ENCODE data around the gene GJD4.

GJD4 gene

DNA sequence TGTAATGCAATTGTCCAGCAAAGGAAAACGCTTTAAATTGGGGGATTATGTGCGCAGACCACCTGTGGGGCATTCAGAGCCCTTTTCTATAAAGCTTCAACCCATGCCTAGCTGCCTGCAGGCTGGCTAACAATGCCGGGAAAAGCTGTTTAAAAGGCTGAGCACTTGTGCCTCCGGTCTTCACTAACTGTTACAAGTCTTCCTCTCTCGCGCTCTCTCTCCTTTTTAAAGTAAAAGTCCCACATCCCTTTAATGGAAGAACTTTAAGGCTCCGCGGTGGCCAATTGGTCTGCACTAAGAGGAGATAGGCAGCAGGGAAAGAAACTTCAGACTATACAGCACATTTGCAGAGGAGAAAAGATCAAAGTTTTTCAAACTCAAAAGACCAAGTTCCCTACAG, 32.3 kb downstream of the GJD4 start:
- TF ChIP-seq, protein P1, sequence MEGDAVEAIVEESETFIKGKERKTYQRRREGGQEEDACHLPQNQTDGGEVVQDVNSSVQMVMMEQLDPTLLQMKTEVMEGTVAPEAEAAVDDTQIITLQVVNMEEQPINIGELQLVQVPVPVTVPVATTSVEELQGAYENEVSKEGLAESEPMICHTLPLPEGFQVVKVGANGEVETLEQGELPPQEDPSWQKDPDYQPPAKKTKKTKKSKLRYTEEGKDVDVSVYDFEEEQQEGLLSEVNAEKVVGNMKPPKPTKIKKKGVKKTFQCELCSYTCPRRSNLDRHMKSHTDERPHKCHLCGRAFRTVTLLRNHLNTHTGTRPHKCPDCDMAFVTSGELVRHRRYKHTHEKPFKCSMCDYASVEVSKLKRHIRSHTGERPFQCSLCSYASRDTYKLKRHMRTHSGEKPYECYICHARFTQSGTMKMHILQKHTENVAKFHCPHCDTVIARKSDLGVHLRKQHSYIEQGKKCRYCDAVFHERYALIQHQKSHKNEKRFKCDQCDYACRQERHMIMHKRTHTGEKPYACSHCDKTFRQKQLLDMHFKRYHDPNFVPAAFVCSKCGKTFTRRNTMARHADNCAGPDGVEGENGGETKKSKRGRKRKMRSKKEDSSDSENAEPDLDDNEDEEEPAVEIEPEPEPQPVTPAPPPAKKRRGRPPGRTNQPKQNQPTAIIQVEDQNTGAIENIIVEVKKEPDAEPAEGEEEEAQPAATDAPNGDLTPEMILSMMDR (conservative IDR thresholded peaks at IDR 0.05; ENCODE audit: low read depth, low read length), result no peak
- no peak overlapping the region for H3K4me2 ChIP-seq
- H2AFZ ChIP-seq (ENCODE audit: low read depth), result no peak overlapping the region
- H4K20me1 ChIP-seq (ENCODE audit: insufficient read depth), result no peaks in the 10 kb centered on the region
- no peaks in the 10 kb centered on the region for H3K4me1 ChIP-seq (ENCODE audit: low read depth, poor library complexity, severe bottlenecking)
- H3K9ac ChIP-seq, result no peak overlapping the region
- no peak overlapping the region for H3K4me3 ChIP-seq (IDR thresholded peaks at IDR 0.05; ENCODE audit: insufficient read depth, low read depth, low read length)
- no peaks in the 10 kb centered on the region for H3K79me2 ChIP-seq (ENCODE audit: insufficient read depth, low read depth)
- H3K27me3 ChIP-seq (ENCODE audit: insufficient read depth, low read depth), result no peaks in the 10 kb centered on the region
- H3K27ac ChIP-seq, result no peak overlapping the region
- H3K36me3 ChIP-seq (ENCODE audit: insufficient read depth), result no peaks in the 10 kb centered on the region

DNA sequence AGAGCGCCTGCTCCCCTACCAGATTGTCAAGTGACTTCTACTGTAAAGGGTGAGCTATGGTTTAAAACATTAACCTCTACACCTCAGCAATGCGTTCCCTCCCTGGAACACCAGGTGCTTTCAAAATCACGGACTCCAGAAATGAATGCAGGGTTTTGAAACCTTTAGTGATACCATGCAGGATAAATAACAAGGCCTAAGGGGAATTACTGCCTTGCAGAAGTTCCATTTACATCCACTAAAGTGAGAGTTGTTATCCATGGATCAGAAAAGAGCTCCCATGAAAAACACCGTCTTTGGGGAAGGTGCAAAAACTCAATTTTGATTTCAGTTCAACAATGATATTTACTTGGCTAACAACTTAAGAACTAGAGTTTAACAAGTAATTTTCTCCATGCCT, 33.0 kb downstream of the GJD4 start:
- Histone ChIP-seq H2AFZ (ENCODE audit: low read depth) (no peak overlapping the region), H4K20me1 (ENCODE audit: insufficient read depth) (no peaks in the 10 kb centered on the region), H3K9ac (no peak overlapping the region), H3K4me2 (no peak overlapping the region), H3K36me3 (ENCODE audit: insufficient read depth) (no peaks in the 10 kb centered on the region), H3K27ac (no peak overlapping the region), H3K4me1 (ENCODE audit: low read depth, poor library complexity, severe bottlenecking) (no peaks in the 10 kb centered on the region), H3K27me3 (ENCODE audit: insufficient read depth, low read depth) (no peaks in the 10 kb centered on the region), H3K79me2 (ENCODE audit: insufficient read depth, low read depth) (no peaks in the 10 kb centered on the region), H3K4me3 (IDR thresholded peaks at IDR 0.05; ENCODE audit: insufficient read depth, low read depth, low read length) (no peak overlapping the region)
- TF ChIP-seq, protein P1 (conservative IDR thresholded peaks at IDR 0.05; ENCODE audit: low read depth, low read length), result no peak

DNA sequence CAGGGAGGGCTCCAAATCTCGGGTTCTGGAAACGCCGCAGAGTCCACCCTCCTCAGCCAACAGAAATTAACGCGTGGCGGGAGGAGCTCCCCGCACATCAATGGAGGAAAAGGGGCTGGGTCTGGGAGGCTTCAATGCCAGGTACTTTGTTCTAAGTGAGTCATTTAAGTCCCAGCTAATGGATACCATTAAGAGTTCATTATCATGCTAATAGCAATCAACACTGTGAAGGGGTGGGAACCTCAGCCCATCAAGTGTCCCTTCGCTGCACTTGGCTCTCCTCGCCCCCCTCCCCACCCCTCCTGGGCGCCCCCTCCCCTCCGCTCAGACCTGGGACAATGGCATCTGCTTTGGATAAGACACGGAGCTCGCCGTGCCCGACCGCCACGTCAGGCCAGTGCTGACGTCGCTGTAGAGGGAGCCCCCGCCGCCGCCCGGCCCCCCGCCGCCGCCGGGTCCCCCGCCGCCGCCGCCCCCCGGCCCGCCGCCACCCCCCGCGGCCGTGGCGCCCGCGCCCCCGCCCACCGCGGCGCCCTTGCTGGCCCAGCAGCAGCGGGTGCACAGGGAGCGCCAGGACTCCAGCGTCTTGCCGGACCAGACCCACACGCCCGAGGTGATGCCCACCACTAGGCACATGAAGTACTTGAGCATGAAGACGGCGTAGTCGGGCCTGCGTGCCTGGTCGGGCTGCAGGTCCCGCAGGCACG, 34.0 kb downstream of the GJD4 start:
- Histone ChIP-seq H3K36me3 (ENCODE audit: insufficient read depth) (no peaks in the 10 kb centered on the region), H3K4me3 (IDR thresholded peaks at IDR 0.05; ENCODE audit: insufficient read depth, low read depth, low read length) (no peak overlapping the region), H3K79me2 (ENCODE audit: insufficient read depth, low read depth) (no peaks in the 10 kb centered on the region), H4K20me1 (ENCODE audit: insufficient read depth) (no peaks in the 10 kb centered on the region), H3K4me2 (no peak overlapping the region), H2AFZ (ENCODE audit: low read depth) (no peak overlapping the region), H3K4me1 (ENCODE audit: low read depth, poor library complexity, severe bottlenecking) (peaks cover 7% of the 10 kb centered on the region), H3K9ac (no peak overlapping the region), H3K27me3 (ENCODE audit: insufficient read depth, low read depth) (no peaks in the 10 kb centered on the region), H3K27ac (no peak overlapping the region)
- TF ChIP-seq, protein P1 (conservative IDR thresholded peaks at IDR 0.05; ENCODE audit: low read depth, low read length), result no peak

DNA sequence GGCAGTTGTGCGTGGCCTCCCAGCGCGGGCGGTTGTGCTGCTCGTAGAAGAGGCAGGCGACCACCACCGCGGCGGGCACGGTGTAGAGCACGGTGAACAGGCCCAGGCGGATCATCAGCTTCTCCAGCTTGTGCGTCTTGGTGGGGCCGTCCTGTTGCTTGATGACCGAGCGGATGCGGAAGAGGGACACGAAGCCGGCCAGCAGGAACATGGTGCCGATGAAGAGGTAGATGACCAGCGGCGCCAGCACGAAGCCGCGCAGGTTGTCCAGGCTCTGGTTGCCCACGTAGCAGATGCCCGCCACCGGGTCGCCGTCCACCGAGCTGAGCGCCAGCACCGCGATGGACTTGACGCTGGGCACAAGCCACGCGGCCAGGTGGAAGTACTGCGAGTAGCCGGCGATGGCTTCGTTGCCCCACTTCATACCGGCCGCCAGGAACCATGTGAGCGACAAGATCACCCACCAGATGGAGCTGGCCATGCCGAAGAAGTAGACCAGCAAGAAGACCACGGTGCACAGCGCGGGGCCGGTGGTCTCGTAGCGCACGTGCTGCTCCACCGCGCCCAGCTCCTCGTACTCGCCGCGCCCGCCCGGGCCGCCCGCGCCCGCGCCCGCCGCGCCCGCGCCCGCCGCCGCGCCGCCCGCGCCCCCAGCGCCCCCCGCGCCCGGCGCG, 34.7 kb downstream of the GJD4 start:
- no peak overlapping the region for H3K4me3 ChIP-seq (IDR thresholded peaks at IDR 0.05; ENCODE audit: insufficient read depth, low read depth, low read length)
- H3K27ac ChIP-seq, result no peak overlapping the region
- no peaks in the 10 kb centered on the region for H3K79me2 ChIP-seq (ENCODE audit: insufficient read depth, low read depth)
- TF ChIP-seq, protein P1 (conservative IDR thresholded peaks at IDR 0.05; ENCODE audit: low read depth, low read length), result no peak
- no peaks in the 10 kb centered on the region for H3K27me3 ChIP-seq (ENCODE audit: insufficient read depth, low read depth)
- H3K4me2 ChIP-seq, result no peak overlapping the region
- peaks cover 9% of the 10 kb centered on the region for H3K4me1 ChIP-seq (ENCODE audit: low read depth, poor library complexity, severe bottlenecking)
- H3K36me3 ChIP-seq (ENCODE audit: insufficient read depth), result no peaks in the 10 kb centered on the region
- H2AFZ ChIP-seq (ENCODE audit: low read depth), result no peak overlapping the region
- no peaks in the 10 kb centered on the region for H4K20me1 ChIP-seq (ENCODE audit: insufficient read depth)
- H3K9ac ChIP-seq, result no peak overlapping the region

Data from KMS-11 (cell line).